ENCODE measurements around the gene ZNF700. TPM values are rescaled to one million over a fixed set of nuclear protein-coding genes. Genes with fewer than 3 reads are reported as not detected.
"Not testable (repeated sequence)": the region's sequence is repeated elsewhere in the genome, so short reads cannot be mapped to it uniquely, and the experiment has no call there.

Gene ZNF700
- total RNA-seq, 1 donor from 2014 or later, result 7.9 TPM

DNA sequence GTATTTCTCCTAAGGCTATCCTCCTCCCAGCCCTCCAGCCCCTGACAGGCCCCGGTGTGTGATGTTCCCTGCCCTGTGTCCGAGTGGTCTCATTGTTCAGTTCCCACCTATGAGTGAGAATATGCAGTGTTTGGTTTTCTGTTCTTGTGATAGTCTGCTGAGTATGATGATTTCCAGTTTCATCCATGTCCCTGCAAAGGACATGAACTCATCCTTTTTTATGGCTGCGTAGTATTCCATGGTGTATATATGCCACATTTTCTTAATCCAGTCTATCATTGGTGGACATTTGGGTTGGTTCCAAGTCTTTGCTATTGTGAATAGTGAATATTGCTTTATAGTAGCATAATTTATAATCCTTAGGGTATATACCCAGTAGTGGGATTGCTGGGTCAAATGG is 10.9 kb downstream of the ZNF700 start:
- not testable (repeated sequence) for DNase-seq (ENCODE audit: extremely low read depth, low read depth, low spot score)

- not testable (repeated sequence) for DNase-seq (ENCODE audit: extremely low read depth, low read depth, low spot score)
Observed at GRCh38 chr19:11938383-11938782, 13.5 kb downstream of the ZNF700 start.

DNA sequence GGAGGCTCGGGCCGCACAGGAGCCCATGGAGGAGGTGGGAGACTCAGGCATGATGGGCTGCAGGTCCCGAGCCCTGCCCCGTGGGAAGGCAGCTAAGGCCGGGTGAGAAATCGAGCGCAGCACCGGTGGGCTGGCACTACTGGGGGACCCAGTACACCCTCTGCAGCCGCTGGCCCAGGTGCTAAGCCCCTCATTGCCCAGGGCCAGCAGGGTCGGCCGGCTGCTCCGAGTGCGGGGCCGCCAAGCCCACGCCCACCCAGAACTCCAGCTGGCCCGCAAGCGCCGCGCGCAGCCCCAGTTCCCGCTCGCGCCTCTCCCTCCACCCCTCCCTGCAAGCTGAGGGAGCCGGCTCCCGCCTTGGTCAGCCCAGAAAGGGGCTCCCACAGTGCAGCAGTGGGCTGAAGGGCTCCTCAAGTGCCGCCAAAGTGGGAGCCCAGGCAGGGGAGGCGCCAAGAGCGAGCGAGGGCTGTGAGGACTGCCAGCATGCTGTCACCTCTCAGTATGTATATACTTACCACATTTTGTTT is 16.5 kb downstream of the ZNF700 start:
- DNase-seq (ENCODE audit: extremely low read depth, low read depth, low spot score), result not testable (repeated sequence)

DNA sequence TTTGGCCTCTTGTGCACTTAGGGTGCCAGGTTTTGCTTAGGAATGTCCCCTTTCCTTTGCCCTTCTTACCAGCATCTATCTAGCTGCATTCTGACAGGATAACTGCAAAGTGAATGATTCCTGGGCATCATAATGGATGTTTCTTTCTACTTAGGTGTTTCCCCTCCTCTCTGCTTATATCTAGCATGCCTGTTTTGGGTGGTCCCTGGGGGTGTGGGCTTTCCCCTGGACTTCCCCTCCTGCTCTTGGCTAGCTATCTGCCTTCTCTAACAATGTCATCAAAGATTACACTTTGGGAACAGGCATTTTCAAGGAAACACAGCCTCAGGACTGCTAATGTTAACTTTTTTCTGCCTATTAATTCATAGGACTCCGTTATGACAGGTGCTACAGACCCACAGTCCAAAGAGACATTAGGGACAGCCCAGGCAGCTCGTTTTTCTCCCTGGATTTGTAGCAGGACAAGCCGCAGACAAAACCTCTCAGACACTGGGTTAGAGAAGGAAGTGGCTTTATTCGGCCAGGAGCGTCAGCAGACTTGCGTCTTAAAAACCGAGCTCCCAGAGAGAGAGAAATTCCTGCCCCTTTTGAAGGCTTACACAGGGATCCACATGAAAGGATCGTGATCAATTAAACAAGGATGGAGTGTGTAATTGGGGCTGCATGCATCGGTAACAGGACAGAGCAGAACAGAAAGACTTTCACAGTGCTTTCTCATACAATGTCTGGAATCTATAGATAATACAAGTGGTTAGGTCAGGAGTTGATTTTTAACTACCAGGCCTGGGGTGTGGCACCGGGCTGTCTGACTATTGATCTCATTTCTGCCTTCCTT is 17.3 kb downstream of the ZNF700 start:
- DNase-seq (ENCODE audit: extremely low read depth, low read depth, low spot score), result no peak

DNA sequence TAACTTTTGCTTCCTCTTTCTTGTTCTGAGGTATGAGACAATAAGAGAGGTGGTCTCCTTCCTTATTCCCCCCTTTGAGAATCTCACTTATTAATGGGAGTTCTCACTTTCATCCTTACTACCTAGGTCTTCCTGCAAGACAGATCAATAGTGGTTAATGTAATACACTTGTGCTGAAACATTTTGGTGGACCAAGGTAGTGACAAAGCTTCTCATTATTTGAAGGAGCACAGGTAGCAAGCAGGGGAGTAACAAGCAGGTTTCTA is 17.9 kb downstream of the ZNF700 start:
- DNase-seq (ENCODE audit: extremely low read depth, low read depth, low spot score), result no peak

DNA sequence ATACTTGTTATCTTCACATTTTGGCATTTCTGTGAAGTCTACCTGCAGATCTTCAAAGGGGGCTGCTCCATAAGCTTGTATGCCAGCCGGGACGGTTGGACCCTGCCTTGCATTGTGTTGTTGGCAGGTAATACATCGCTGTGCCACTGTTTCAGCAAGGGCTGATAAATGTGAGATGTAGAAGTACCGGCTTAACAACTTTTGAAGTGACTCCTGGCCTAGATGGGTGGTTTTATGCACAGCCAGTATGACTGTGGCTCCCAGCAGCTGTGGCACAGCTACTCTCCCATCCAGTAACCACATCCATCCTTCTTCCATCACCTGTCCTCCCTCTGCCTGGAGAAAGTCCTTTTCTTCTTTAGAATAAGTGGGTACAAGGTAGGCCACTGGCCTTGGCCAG is 19.7 kb downstream of the ZNF700 start:
- no peak for DNase-seq (ENCODE audit: extremely low read depth, low read depth, low spot score)

DNA sequence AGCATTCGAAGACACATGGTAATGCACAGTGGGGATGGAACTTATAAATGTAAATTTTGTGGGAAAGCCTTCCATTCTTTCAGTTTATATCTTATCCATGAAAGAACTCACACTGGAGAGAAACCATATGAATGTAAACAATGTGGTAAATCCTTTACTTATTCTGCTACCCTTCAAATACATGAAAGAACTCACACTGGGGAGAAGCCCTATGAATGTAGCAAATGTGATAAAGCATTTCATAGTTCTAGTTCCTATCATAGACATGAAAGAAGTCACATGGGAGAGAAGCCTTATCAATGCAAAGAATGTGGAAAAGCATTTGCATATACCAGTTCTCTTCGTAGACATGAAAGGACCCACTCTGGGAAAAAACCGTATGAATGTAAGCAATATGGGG is 23.7 kb downstream of the ZNF700 start:
- no peak for DNase-seq (ENCODE audit: extremely low read depth, low read depth, low spot score)

DNA sequence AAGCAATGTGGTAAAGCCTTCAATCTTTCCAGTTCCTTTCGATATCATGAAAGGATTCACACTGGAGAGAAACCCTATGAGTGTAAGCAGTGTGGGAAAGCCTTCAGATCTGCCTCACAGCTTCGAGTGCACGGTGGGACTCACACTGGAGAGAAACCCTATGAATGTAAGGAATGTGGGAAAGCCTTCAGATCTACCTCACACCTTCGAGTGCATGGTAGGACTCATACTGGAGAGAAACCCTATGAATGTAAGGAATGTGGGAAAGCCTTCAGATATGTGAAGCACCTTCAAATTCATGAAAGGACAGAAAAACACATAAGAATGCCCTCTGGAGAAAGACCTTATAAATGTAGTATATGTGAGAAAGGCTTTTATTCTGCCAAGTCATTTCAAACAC is 24.3 kb downstream of the ZNF700 start:
- DNase-seq (ENCODE audit: extremely low read depth, low read depth, low spot score), result no peak

DNA sequence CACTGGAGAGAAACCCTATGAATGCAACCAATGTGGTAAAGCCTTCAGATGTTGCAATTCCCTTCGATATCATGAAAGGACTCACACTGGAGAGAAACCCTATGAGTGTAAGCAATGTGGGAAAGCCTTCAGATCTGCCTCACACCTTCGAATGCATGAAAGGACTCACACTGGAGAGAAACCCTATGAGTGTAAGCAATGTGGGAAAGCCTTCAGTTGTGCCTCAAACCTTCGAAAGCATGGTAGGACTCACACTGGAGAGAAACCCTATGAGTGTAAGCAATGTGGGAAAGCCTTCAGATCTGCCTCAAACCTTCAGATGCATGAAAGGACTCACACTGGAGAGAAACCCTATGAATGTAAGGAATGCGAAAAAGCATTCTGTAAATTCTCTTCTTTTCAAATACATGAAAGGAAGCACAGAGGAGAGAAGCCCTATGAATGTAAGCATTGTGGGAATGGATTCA is 24.7 kb downstream of the ZNF700 start:
- not testable (repeated sequence) for DNase-seq (ENCODE audit: extremely low read depth, low read depth, low spot score)

- DNase-seq (ENCODE audit: extremely low read depth, low read depth, low spot score), result no peak
Observed at GRCh38 chr19:11950312-11950711, 25.4 kb downstream of the ZNF700 start.

- no peak for DNase-seq (ENCODE audit: extremely low read depth, low read depth, low spot score)
Observed at GRCh38 chr19:11963566-11964355, 38.9 kb downstream of the ZNF700 start.

DNA sequence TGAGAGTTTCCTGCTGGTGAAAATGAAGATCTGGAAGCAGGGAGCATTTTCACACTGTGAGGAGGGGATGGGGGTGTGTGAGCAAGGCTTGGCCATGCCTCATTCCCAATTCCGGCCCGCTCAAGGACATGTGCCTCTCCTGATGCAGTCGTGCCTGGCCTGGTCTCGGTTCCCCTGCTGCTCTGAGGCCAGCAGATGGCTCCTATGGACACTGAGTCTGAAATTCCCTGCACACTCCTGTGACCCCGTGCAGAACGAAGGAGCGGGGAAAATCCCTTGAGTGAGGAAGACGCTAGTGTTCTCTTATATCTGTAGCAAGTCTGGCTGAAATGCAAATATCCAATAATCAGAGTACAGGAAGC is 39.6 kb downstream of the ZNF700 start:
- no peak for DNase-seq (ENCODE audit: extremely low read depth, low read depth, low spot score)

DNA sequence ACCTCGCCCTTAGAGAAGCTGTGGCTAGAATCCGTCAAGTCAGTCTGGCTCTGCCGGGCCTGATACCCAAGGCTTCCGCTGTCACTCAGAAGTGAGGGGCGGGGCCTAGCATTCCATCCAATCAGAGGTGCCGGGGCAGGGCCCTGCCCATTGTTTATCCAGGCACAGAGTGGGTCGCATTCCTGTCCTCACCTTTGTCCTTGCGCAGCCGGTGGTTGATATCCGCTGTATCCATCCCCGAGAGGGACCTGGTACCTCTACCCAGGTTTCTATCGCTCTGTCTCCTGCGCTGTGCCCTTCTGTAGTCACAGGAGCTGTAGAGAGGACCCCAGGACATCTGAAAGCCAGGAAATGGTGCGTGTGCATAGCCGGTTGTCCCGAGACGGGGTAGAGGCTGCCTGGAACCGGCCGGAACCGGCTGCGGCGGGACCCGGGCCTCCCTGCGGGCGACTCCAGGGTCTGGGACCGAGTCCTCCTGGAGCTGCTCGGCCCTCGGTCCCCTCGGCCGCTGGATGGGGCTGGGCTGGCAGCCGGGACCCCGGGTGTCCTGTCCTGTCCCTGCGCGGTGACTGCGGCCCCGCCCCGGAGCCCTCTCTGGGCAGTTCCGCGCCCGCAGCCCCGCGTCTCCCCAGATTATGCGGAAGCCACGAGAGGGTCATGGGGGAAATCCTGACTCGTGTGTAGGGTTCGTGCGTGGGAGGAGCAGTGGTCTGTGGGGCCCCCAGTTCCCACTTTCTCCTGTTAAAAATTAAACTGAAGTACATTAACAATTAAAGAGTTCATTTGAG is 40.1 kb downstream of the ZNF700 start, which contains the start of gene ZNF763:
Gene ZNF763 (plus strand): TSS at position 183 of the 788 bp plus-strand sequence. CDS start 169 bp downstream, at position 352.
- DNase-seq (ENCODE audit: extremely low read depth, low read depth, low spot score), result no peak

DNA sequence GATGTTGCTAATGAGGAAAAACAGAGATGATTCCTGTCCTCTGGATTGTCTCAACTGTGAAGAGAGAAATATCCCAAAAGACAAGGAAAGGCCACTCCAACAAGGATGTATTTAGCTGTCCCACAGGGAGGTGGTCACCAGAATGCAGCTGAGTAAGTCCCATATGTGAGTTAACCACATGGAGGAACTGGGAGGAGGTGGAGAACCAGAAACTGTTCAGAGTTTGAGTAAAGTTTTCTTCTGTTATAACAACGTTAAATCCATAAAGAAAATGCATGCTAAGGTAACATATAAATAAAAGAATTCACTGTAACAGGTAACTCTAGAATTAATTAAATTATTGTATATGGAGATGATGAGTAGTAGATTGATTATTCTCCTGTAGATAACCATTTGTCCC is 45.3 kb downstream of the ZNF700 start:
- DNase-seq (ENCODE audit: extremely low read depth, low read depth, low spot score), result no peak

DNA sequence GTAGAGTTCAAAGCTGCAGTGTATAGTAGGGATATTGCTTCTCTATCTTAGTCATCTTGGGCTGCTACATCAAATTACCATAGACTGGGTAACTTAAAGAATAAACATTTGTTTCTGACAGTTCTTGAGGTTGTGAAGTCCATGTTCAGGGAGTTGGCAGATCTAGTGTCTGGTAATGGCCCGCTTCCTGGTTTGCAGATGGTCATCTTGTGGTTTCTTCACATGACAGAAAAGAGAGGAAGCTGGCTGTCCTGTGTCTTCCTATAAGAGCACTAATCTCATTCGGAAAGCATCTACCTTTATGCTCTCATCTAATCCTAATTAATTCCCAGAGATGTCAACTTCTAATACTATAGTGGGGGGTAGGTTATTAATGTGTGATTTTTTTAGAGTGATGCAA is 46.1 kb downstream of the ZNF700 start:
- no peak for DNase-seq (ENCODE audit: extremely low read depth, low read depth, low spot score)

GRCh38 chr19:11973019-11973810 is 48.3 kb downstream of the ZNF700 start:
- no peak for DNase-seq (ENCODE audit: extremely low read depth, low read depth, low spot score)

- no peak for DNase-seq (ENCODE audit: extremely low read depth, low read depth, low spot score)
Observed at GRCh38 chr19:11978492-11979100, 53.7 kb downstream of the ZNF700 start.

GRCh38 chr19:11979527-11979926 is 54.6 kb downstream of the ZNF700 start:
- DNase-seq (ENCODE audit: extremely low read depth, low read depth, low spot score), result no peak

DNA sequence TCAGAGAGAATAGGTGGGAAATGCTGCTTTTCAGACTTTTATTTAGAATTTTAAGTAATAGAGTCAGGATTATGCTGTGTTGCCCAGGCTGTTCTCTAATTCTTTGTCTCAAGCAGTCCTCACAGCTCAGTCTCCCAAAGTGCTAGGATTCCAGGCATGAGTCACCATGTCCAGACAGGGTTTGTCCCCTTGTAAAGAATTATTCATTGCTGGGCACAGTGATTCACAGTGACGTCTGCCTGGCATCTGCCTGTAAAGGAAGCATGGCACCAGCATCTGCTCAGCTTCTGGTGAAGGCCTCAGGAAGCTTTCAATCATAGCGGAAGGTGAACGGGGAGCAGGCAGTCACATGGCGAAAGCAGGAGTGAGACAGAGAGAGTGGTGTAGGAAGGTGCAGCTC is 57.6 kb downstream of the ZNF700 start:
- DNase-seq (ENCODE audit: extremely low read depth, low read depth, low spot score), result no peak

GRCh38 chr19:11984986-11985385 is 60.1 kb downstream of the ZNF700 start:
- DNase-seq (ENCODE audit: extremely low read depth, low read depth, low spot score), result no peak

Measured in glomerular endothelial cell (primary cell).